GM18520 (cell line): ENCODE data around the gene LIN7C.
"Not testable (repeated sequence)": the region's sequence is repeated elsewhere in the genome, so short reads cannot be mapped to it uniquely, and the experiment has no call there.

ENCODE experiments used
- ATAC-seq: cut with Tn5 transposase; IDR thresholded peaks from one replicate; pipeline ENCODE4 v1.9.1; 2021; ENCODE audit not compliant: unreplicated experiment

Gene LIN7C

GRCh38 chr11:27451244-27451965 is 55.2 kb downstream of the LIN7C start:
- no peak for ATAC-seq

- ATAC-seq: not testable (repeated sequence)
Measured at GRCh38 chr11:27448184-27448540, 58.4 kb downstream of the LIN7C start.

DNA sequence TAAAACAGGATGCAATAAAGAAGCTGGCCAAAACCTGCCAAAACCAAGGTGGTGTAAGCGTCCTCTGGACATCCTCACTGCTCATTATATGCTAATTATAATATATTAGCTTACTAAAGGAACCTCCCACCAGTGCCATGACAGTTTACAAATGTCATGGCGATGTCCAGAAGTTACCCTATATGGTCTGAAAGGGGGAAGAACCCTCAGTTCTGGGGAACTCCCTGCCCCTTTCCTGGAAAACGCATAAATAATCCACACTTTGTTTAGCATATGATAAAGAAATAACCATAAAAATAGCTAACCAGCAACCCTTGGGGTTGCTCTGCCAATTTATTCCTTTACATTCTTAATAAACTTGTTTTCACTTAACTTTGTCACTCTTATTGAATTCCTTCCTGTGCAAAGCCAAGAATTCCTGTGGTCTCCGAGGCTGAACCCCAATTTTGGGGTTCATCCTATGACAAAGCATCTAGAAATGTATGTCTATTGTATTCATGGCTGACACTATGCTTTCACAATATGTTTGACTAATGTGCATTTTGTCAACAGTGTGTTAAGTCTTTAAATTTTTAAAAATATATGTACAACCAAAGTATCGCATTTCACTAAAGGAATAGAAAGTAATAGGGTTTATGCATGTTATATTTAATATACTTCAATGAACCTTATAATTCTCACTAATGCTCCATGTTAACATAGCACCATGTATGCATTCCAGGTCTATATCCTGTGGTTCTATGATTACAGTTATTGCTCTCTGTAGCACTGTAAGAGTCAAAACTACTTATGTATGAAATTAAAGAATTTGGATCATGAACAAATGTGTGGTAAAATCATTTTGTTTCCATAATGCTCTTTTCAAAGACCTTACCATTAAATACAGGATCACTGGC is 59.0 kb downstream of the LIN7C start:
- no peak for ATAC-seq

DNA sequence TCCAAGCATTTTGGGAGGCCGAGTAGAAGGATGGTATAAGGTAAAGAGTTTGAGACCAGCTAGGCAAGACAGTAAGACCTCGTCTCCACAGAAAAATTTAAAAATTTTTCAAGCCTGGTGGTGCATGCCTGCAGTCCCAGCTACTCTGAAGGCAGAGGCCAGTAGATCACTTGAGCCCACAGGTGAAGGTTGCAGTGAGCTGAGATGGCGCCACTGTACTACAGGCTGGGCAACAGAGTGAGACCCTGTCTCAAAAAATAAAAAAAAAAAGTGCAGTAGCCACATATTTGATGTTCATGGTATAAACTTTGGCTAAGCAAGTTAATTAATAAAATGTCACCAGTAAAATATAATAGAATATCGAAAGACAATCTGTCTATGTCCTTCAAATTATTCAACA is 60.9 kb downstream of the LIN7C start:
- ATAC-seq: no peak

DNA sequence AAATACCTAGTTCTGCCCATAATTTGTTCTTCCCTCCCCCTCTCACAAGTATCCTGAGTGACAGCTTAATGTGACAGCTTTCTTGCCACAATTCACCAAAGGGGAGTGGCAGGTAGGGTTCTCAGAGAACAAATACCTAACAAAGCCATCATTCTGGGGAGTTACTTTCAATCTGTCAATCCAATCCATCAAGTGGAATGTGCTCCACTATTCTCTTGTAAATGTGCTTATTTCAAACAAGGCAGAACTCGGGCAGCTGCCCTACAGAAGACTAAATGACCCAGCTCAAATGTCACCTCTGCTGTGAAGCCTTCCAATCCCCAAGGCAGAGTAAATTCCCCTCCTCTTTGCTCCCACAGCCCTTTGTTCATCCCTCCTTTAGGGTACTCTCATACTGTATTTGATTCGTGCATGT is 61.8 kb downstream of the LIN7C start:
- no peak for ATAC-seq
